ENCODE results near the gene VSIG8.
A peak's percentile ranks its signal among the peaks of the same experiment; 100 is the strongest.

VSIG8 gene

DNA sequence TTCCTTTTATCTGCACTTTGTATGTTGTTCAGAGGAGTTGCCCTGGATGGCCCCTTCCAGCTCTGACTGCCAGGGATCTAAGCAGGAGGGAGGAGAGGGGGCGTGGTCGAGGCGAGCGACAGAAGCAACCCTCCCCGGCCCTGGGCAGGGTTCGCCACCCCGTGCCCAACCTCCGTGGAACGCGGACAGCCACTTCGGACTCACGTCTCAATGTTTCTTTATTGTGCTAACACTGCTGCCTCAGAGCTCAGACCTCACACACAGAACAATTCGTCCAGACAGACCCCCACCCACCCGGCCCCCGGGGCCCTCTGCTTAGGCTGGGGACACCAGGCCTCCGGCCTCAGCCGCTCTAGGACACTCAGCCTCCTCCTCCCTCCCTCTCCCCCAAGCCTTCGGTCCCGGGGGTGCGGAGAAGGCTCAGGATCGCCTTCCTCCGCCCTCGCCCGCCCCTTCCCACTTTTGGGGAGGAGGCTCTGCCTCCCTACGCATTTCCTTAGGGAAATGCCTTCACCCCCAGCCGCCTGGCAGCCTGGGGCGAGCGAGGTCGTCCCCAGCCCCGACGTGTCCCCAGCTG, 8.3 kb downstream of the VSIG8 start:
- H3K27ac Mint-ChIP-seq: no peak overlapping the region
- no peaks in the 10 kb centered on the region for H3K9me3 Mint-ChIP-seq
- peak overlapping the region; percentile 90 to 95 for H3K4me3 Mint-ChIP-seq
- ATAC-seq (peak; percentile 50), DNase-seq (peak; percentile 18 to 21)
- H3K27me3 Mint-ChIP-seq: no peaks in the 10 kb centered on the region
- H3K4me1 Mint-ChIP-seq: peaks cover 34% of the 10 kb centered on the region

DNA sequence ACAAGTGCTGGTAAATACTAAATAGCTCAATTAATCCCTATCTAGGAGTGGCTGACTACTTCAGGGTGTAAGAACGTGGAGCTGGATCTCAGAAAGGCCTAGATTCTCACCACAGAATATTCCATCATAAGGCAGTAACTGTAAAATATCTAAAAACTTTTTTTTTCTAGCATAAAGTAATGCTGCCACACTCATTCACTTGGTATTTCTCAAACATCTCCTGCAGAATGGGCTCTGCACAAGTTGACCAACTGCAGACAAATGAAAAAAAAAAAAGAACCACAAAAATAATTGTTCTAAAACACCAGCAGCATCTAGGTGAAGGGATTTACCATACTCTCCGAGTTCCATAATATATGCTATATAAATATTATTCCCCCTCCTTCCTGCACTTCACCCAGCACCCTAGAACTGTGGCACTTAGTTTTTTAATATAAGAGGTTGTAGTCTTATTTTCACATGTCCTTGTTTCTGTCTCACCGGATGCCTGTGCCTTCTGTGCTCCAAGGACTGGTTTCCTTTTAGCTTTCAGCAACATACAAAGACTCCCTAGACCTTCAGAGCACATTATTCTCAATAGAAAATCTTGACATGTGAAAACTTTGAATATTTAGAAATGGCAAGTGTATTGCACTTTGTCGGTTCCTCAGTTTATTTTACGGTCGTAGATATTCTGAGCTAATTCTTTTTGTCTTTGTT, 8.9 kb downstream of the VSIG8 start:
- Mint-ChIP-seq H3K27me3 (no peaks in the 10 kb centered on the region), H3K4me3 (peak overlapping the region; percentile 90 to 95), H3K4me1 (peaks cover 34% of the 10 kb centered on the region), H3K9me3 (no peaks in the 10 kb centered on the region), H3K27ac (peak overlapping the region in 1 of 2 donors; percentile 38)
- DNase-seq (no peak), ATAC-seq (no peak)

DNA sequence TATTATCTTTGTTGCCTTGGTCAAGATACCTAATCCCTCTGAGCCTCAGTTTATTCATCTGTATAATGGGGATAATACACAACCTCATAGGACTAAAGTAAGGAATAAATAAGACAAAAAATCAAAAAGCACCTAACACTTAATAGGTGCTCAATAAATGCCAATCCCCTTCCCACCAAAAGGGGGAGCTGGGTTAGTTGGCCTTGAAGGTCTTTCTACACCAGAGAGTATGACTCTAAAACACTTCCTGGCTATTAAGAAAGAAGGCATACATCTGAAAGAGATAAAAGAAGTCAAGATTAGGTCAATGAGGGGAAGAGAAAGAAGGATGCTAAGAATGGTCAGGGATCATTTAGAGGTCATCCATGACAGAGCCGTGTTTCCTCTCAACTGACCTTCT, 11.1 kb downstream of the VSIG8 start:
- no peak overlapping the region for H3K4me3 Mint-ChIP-seq
- no peak for DNase-seq
- H3K27ac Mint-ChIP-seq: no peak overlapping the region
- H3K9me3 Mint-ChIP-seq: no peaks in the 10 kb centered on the region
- peaks cover 35% of the 10 kb centered on the region for H3K4me1 Mint-ChIP-seq
- no peak for ATAC-seq
- no peaks in the 10 kb centered on the region for H3K27me3 Mint-ChIP-seq

DNA sequence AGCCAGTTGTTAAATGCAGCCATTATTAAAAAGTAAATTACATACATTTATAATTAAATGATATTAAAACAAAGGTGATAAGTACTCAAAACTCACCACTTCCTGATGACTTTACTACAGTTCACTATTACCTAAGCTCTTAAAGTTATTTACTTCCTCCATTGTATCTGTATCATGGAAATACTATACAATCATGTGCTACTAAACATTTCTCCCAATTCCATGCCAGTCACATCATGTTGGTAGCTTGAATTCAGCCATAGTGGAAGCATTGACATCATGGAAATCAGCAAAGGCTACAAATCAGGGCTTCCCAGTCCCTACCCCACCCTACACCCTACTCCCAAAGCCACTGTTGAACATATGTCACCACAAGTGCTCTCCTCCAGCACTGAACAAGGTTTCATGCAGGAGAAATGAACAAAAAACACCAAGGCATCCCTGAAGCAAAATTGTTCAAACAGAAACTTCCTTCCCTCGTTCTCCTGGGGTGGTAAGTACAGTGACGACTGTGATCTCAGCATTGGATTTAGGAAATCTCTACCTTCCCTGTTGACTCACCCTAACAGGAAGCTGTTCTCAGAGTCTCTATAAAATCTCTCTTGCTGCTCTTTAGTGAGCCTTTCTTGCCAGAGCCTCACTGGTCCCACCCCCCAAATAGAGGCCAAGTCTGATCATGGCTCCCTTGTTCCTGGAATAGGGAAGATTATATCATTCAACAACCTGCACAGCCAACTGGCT, 12.7 kb downstream of the VSIG8 start:
- ATAC-seq: no peak
- H3K9me3 Mint-ChIP-seq: no peaks in the 10 kb centered on the region
- H3K27ac Mint-ChIP-seq: no peak overlapping the region

DNA sequence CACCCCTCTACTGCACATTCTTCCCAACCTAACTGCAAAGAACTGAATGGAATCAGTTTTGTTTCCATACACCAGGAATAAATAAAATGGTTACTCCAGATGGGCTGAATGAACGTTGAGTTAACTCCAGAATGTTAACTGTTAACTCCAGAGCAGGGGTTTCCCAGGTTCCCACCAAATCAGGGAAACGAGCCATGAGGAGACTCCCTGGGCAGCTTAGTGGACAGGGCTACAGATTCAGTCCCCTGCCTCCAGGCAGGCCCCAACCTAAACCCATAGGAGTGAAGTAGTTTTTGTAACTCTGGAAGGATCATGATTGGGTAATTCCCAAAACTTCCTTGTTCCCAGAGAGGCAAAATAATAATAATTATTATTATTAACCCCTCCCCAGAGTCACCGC, 14.1 kb downstream of the VSIG8 start:
- H3K27me3 Mint-ChIP-seq: no peaks in the 10 kb centered on the region
- H3K9me3 Mint-ChIP-seq: no peaks in the 10 kb centered on the region
- peaks cover 17% of the 10 kb centered on the region for H3K4me1 Mint-ChIP-seq
- no peak for DNase-seq
- H3K4me3 Mint-ChIP-seq: no peak overlapping the region
- H3K27ac Mint-ChIP-seq: peak overlapping the region in 1 of 2 donors; percentile 40
- no peak for ATAC-seq

More for the DNA sequence above, 12.7 kb downstream of the VSIG8 start:
- Mint-ChIP-seq H3K4me1 (peaks cover 27% of the 10 kb centered on the region), H3K27me3 (no peaks in the 10 kb centered on the region), H3K4me3 (no peak overlapping the region)
- DNase-seq: no peak

DNA sequence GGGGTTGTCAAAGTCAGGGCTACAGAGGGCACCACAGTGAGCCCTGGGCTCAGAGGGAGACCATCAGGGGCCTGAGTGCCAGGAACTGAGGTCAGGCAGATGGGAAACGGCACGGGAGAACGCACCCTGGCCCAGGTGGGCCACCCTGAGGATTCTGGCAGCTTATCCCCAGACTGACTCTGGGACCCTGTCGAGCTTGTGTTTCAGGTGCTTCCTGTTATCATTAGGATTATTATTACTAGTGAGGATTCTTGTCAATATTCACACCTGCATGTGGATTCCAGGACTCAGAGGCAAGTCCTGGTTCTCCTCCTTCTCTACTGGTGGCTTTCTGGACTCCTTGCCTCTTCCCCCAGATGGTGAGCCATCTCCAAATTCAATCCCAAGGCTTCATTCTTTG, 15.2 kb downstream of the VSIG8 start:
- ATAC-seq (no peak), DNase-seq (no peak)
- Mint-ChIP-seq H3K9me3 (no peaks in the 10 kb centered on the region), H3K4me1 (peaks cover 12% of the 10 kb centered on the region), H3K27ac (peak overlapping the region in 1 of 2 donors; percentile 69), H3K4me3 (no peak overlapping the region), H3K27me3 (no peaks in the 10 kb centered on the region)

DNA sequence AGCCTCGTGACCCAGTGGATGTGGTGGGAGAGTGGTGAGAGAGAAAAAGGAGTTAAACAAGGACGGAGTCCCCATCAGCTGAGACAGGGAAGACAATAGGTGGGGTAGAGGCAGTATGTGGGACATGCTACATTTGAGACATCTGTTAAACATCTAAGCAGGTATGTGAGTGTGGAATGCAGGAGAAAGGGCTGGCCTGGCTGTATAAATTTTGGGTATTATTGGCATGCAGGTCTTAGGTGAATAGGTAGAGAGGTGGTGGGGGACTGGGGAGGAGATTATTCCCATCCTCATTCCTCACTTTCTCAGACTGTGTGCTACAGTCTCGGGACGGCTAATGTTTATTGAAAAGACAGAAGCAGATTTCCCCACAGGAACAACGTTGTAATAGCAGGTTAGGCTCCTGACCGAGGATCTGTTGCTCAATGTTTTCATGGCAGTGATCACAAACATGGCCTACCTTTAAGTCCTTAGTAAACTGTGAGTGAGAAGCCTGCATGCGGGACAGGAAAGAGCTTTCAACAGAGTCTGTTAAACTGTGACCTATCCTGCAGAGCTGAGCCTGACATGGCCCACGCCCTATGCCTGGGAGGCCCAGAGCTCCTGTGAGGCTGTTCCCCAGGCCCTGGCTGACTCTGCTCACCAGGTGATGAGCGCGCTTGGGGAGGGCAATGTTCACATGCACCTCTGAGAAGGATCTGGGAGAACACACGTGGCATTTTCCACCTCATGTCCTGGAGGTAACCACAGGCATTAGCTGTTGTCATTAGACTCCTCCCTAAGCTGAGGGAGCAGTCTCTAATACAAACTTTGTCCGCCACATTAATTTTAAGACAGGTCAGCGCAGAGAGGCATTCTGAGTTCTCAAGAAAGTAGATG, 16.5 kb downstream of the VSIG8 start:
- Mint-ChIP-seq H3K9me3 (no peaks in the 10 kb centered on the region), H3K27ac (no peak overlapping the region), H3K4me1 (peaks cover 19% of the 10 kb centered on the region), H3K27me3 (no peaks in the 10 kb centered on the region), H3K4me3 (no peak overlapping the region)
- DNase-seq (no peak), ATAC-seq (no peak)

DNA sequence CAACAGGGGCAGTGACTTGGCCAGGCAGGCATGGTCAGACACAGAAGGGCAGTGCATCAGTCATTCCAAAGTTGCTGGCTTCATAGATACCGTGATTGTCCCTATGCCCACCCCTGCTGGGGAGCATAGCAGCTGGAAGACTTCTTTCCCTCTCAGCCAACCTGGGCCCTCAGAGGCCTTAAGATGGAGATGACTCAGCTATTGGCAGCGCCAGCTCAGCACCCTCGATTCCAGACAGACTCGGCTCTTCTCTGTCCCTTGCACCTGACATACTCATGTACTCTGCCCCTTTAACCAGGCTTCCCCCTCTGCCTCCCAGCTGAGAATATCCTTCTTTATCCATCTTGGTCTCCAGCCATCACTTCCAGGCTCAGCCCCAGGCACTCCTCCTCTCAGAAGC, 19.0 kb downstream of the VSIG8 start:
- Mint-ChIP-seq H3K4me1 (peaks cover 33% of the 10 kb centered on the region), H3K27ac (no peak overlapping the region), H3K4me3 (no peak overlapping the region), H3K9me3 (no peaks in the 10 kb centered on the region), H3K27me3 (no peaks in the 10 kb centered on the region)
- DNase-seq: no peak
- ATAC-seq: no peak

DNA sequence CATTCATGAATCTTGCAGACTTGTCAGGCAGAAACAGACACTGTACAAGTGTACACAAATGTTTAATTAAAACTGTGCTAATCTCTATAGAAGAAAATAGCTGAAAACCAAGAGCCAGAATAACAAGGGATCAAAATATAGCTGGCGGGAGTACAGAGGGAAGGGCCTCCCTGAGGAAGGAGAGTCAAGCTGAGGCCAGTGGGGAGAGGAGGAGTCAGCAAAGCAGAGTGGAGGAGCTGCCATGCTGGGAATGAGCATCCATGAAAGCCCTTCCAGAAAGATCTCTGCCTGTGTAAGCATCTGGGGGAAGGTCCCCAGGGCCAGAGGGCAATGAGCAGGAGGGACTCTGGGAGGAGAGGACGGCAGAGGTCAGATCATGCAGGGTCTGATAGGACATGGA, 20.7 kb downstream of the VSIG8 start:
- Mint-ChIP-seq H3K9me3 (no peaks in the 10 kb centered on the region), H3K4me3 (no peak overlapping the region), H3K27ac (peak overlapping the region in 1 of 2 donors; percentile 7), H3K4me1 (peaks cover 30% of the 10 kb centered on the region), H3K27me3 (no peaks in the 10 kb centered on the region)
- no peak for ATAC-seq
- no peak for DNase-seq

DNA sequence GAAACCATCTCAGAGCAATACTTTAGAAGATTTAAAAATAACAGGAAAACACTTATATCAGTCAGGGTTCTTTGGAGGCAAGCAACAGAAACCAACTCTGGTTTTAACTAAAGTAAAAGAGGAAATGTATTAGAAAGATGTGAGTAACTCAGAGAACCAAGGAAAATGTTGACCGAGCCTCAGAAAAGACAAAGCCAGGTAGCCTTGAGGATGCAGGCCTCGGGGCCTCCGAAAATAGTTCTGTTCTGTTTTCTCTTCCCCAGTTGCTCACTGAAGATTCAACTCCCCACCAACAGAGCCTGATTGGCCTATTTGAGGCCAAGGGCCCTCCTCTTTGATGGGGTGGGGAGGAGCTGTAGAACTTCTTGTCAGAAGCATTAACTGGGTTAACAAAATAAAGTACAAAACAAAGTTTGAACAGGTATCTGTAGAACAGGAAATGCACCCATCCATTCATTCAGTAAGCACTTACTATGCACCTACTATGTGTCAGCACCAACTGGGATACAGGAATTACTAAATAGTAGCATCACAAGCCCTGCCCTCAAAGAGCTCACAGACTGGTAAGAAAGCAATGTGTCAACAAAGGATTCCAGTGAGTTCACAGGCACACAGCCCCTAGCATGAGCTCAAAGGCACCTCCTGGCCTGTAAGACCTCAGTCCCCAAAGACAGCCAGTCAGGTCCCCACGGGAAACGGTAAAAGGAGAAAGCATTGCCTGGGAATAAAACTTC, 23.2 kb downstream of the VSIG8 start:
- Mint-ChIP-seq H3K27me3 (no peaks in the 10 kb centered on the region), H3K9me3 (no peaks in the 10 kb centered on the region), H3K4me3 (no peak overlapping the region), H3K27ac (no peak overlapping the region), H3K4me1 (peaks cover 30% of the 10 kb centered on the region)
- DNase-seq (no peak), ATAC-seq (no peak)

DNA sequence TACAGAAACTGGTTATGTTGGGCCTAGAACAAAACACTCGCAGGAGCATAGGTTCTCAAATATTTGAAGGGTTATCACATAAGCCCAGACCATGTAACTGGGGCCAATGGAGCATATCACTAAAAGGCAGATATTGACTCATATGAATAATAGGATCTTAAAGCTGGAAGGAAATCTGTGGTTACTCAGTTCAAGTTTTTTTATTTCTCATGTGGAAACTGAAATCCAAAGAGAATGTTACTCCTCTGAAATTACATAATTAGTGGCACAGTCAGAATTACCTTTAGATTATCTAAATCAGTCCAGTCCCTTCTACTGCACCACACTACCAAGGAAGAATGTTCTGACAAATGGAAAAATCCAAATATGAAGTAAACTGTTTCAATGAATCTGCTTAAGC, 23.7 kb downstream of the VSIG8 start:
- Mint-ChIP-seq H3K27ac (no peak overlapping the region), H3K4me3 (no peak overlapping the region)

DNA sequence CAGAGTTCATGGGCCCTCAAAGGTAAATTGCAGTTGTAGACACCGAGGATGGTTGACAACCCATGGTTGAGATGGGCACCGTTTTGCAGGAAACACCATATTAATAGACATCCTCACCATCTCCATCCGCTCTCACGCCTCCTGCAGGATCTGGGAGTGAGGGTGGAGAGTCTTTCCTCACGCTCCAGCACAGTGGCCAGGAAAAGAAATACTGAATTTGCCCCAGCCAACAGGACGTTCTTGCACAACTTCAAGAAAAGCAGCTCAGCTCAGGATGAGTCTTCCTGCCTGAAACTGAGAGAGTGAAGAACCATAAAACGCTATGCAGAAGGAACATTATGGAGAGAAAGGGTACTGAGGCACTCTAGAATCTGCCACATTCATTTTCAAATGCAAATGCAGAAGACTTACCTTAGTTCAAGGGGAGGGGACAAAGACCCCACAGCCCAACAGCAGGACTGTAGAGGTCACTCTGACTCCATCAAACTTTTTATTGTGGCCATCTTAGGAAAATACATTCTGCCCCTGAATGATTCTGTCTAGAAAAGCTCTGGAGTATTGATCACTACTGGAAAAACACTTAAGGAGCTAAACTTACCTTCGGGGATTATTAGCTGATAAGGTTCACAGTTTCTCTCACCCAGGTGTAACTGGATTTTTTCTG, 26.5 kb downstream of the VSIG8 start:
- H3K27me3 Mint-ChIP-seq: no peaks in the 10 kb centered on the region
- ATAC-seq (no peak), DNase-seq (no peak)
- H3K27ac Mint-ChIP-seq: no peak overlapping the region
- H3K9me3 Mint-ChIP-seq: no peaks in the 10 kb centered on the region
- peaks cover 23% of the 10 kb centered on the region for H3K4me1 Mint-ChIP-seq
- no peak overlapping the region for H3K4me3 Mint-ChIP-seq

More for the DNA sequence above, 23.7 kb downstream of the VSIG8 start:
- DNase-seq: no peak
- H3K4me1 Mint-ChIP-seq: peaks cover 30% of the 10 kb centered on the region
- H3K9me3 Mint-ChIP-seq: no peaks in the 10 kb centered on the region
- peak; percentile 42 for ATAC-seq
- no peaks in the 10 kb centered on the region for H3K27me3 Mint-ChIP-seq

DNA sequence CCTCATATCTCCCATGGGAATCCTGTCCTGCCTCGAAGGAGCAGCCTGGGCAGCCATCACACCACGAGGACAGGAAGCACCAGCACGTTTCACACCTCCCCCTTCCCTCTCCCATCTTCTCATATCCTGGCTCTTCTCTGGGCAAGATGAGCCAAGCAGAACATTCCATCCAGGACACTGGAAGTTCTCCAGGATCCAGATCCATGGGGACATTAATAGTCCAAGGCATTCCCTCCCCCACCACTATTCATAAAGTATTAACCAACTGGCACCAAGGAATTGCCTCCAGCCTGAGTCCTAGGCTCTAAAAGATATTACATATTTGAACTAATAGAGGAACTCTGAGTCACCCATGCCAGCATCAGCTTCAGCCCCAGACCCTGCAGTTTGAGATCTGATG, 27.1 kb downstream of the VSIG8 start:
- Mint-ChIP-seq H3K27me3 (no peaks in the 10 kb centered on the region), H3K4me1 (peaks cover 22% of the 10 kb centered on the region), H3K27ac (no peak overlapping the region), H3K4me3 (no peak overlapping the region), H3K9me3 (no peaks in the 10 kb centered on the region)
- DNase-seq (no peak), ATAC-seq (no peak)

DNA sequence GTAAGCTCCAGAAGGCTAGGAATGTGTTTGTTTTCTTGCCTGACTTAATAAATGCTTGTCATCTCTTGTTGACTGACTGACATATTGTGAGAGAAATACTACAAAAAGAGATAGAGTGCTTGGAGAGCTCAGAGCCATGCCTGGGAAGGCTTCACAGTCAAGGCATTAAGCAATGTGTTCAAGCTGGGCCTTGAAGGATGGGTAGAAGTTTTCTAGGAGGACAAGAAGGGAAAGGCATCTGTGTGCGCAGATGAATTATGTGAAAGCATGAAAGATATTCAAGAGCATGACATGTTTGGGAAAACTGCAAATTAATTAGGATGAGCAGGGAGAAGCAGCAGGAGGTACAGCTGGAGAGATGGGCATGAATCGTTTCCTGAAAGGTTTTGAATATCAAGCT, 30.1 kb downstream of the VSIG8 start:
- H3K27me3 Mint-ChIP-seq: no peaks in the 10 kb centered on the region
- no peak overlapping the region for H3K4me3 Mint-ChIP-seq
- peaks cover 23% of the 10 kb centered on the region for H3K4me1 Mint-ChIP-seq
- ATAC-seq (no peak), DNase-seq (no peak)
- no peak overlapping the region for H3K27ac Mint-ChIP-seq
- H3K9me3 Mint-ChIP-seq: no peaks in the 10 kb centered on the region
